RKO (cell line): ENCODE results near the gene PFN1.

Experiments used
- DNase-seq: peaks from one replicate; pipeline ENCODE4 v3.0.0-alpha.2; 2016; ENCODE audit warnings: low spot score

The PFN1 gene

GRCh38 chr17:4948166-4948930 lies at the start of gene PFN1:
PFN1 (minus strand) TSS chr17:4948530; CDS start chr17:4948394, 136 bp downstream.
- peak; percentile 89 for DNase-seq

GRCh38 chr17:4997302-4998026 lies 49.1 kb upstream of the PFN1 start, which contains the start of the genes INCA1 and KIF1C:
INCA1 (minus strand) TSS chr17:4997522; CDS start chr17:4994437, 3,085 bp downstream.
KIF1C (plus strand) TSS chr17:4997950; CDS start chr17:5000247, 2,297 bp downstream.
- peak; percentile 90 for DNase-seq

DNA sequence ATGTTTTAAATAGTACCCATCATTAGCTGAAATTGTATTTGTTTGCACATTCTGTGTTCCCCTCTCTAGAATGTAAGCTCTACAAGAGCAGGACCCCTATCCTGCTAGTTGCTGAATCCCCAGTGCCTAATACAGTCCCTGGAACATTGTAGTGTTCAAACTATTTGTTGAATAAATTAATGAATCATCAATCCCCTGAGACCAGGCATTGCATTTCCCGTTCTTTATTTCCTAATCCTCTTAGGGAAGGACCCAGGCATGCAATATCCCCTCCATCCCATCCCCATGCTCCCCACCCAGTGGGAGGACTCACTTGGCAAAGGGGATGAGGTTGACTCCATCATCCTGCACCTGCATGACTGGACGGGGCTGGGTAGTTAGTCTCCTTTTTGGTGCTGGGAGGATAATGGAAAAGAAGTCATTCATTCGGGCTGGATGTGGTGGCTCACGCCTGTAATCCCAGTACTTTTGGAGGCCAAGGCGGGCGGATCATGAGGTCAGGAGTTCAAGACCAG lies 45.8 kb upstream of the PFN1 start:
- no peak for DNase-seq

GRCh38 chr17:4987767-4988567 lies 39.6 kb upstream of the PFN1 start:
- no peak for DNase-seq

DNA sequence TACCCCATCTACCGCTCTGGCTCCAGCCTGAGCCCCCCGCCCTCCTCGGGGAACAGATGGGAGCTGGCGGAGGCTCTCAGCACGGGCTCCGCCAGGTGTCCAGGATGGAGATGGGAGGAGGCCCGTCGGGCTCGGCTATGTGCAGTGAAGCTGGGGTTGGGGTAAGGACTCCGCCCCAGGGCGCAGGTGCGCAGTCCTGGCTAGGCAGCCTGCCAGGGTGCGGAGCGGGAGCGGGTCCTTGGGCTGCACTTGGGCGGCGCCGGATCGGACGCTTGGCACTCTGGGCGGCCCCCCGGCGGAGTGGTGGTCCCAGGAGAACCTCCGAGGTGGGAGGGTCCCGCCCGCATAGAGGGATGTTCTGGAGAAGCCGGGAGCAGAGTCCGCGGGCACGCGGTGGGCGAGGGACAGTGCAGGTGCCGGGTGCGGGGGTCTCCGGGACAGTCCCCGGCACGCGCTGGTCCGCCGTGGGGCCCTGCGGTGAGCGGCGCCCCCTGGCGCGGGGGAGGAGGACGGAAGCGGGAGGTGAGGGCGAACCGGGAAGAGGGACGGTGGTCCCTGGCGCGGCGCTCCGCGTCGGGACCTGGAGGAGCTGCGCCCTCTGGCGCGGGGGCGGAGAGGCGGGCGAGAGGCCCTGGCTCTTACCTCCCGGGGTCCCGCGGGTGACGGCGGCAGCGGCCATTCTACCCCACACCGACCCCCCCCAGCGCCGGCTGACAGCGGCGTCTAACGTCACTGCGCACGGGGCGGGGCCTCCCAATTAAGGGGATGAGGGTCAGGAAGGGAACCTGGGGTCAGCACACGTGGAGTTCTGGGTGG lies 38.8 kb upstream of the PFN1 start, which contains the start of gene CAMTA2:
CAMTA2 (minus strand) TSS at position 725 of the 816 bp plus-strand sequence. CDS start 1,453 bp downstream, outside the sequence.
- peak; percentile 81 for DNase-seq

DNA sequence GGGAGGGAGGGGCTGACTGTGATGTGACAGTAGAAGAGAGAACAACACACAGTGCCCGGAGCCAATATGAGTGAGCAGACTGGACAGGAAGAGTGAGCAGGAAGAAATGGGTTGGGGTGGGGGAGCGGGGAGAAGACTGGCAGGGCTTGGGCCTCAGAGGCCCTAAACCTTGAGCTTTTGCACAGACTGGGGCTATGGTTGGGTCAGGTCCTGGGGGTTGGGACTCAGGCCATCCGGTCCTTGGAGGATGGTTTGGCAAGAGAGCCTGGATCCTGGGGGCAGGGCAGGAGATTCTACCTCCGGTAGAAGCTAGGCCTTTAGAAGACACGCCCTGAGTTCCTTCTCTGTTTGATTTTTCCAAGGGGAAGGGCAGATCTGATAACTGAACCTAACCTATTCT lies 38.1 kb upstream of the PFN1 start:
- peak; percentile 68 for DNase-seq

- DNase-seq, result no peak
These were observed 34.0 kb upstream of the PFN1 start for GRCh38 chr17:4982305-4982704.

DNA sequence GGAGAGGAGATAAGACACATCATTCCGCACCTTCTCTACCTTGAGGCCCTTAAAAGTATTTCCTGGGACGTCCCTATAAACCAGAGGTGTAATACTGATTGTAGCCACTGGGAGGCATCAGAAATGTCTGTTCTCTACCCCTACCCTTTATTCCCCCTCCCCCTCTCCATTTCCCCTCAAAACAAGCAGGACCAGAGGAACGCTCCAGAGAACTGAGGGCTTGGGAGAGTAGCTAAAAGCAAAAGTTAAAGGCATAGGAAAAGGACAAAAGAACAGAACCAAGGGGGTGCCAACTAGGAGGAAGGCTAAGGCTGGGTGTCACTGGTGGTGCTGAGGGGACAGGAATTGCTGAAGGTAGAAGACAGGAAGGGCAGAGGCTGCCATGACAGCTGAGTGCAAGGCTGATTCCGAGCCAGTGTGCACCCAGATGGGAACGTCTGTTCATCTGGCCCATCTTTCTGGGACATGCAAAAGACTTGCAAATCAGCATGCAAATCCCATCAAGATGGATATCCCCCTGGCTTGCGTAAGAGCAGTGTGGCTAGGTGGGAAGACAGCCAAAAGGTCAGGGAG lies 32.4 kb upstream of the PFN1 start:
- peak; percentile 29 for DNase-seq

DNA sequence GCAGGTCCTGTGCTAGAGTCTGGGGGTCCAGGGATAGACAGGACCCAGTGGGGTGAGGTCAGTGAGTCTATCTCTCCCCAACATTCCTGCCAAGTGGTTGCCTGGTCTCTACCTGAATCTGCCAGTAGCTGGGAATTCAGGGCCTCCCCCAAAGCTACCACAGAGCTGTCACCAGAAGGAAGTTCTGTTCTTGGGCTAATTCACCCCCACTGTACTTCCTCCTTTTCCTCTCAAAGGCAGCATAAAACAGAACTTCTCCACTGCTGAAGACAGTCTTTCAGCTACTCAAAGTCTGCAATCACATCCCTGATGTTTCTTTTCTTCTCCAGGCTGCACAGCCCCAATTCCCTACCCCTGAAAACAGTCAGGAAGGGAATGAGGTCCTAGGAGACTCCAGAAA lies 30.4 kb upstream of the PFN1 start:
- DNase-seq, result no peak

GRCh38 chr17:4974115-4974670 lies 25.9 kb upstream of the PFN1 start:
- DNase-seq, result no peak

GRCh38 chr17:4973256-4974114 lies 25.2 kb upstream of the PFN1 start:
- no peak for DNase-seq

GRCh38 chr17:4972752-4973151 lies 24.4 kb upstream of the PFN1 start:
- no peak for DNase-seq

DNA sequence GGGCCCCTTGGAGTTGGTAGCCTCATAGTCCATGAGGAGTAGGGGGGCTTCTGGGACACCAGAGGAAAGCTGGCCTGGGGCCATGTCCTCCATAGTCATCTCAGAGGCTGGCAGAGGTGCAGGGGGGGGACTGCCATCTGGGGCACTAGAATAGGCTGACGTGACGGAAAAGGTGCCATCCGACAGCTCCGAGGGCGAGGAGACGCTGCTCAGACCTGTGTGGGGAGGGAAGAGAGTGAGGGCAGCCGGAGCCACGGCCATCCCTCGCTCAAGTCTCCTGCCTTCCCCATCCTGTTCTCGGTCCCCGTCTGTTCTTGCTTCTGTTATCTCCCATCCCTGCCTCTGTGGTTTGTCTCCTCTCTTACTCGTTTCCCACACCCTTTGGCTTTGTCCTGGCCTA lies 24.0 kb upstream of the PFN1 start:
- DNase-seq, result no peak

DNA sequence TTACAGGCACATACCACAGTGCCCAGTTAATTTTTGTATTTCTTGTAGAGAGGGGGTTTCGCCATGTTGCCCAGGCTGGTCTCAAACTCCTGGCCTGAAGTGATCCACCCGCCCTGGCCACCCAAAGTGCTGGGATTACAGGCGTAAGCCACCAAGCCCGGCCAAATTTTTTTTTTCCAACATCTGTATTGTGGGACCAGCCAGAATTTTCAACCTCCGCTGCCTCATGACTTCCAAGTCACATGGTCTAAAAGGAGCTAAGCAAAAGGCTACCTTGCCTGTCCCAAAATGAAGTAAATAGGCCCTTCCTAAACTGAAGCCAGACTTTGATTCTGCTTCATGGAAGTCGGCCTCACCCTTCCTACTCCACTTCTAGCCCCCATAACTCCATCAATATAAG lies 23.5 kb upstream of the PFN1 start:
- no peak for DNase-seq

GRCh38 chr17:4970273-4970672 lies 21.9 kb upstream of the PFN1 start:
- DNase-seq, result no peak

DNA sequence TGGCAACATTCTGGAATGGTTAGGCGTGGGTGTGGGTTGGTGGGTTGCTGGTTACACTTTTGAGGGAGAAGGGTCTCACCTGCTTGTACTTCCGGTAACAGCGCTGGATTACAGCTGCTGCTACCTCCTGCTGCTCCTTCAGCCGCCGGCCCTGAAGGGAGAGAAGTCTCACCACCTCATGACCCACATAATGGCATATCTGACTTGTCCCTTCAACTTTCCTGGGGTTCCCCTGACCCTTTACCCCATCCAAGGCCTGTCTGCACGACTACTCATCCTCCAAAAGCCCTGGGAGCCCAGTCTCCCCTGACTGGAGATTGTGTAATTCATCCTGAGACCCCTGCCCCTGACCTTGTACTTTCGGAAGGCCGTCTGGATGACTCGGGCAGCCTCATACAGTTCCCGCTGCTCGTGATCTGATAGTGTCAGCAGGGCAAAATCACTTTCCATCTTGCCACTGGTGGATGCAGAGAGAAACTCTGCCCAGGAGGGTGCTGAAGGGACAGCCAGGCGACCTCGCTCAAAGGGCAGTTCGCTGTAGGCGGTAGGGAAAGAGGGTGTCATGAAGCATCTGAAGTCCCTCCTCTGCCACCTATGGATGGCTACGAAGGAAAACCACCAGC lies 21.3 kb upstream of the PFN1 start:
- DNase-seq, result peak; percentile 71

- peak; percentile 96 for DNase-seq
These were observed 20.8 kb upstream of the PFN1 start for GRCh38 chr17:4969047-4969550.

GRCh38 chr17:4968486-4969046 lies 20.2 kb upstream of the PFN1 start:
- DNase-seq, result no peak
